Hepatocyte (in vitro differentiated cells): ENCODE results near the gene C5AR2. TPM values are rescaled to one million over a fixed set of nuclear protein-coding genes. Genes with fewer than 3 reads are reported as not detected.
A peak's percentile ranks its signal among the peaks of the same experiment; 100 is the strongest.

Experiments
- DNase-seq: peaks from one replicate; pipeline ENCODE4 v3.0.0-alpha.2; 2016; ENCODE audit warnings: low spot score
- H2AFZ ChIP-seq: fragments of 200-600 bp; sonication (generic); 2 replicates; pipeline ENCODE4 v1.6.0; 2016; ENCODE audit warnings: antibody characterized with exemption, mild to moderate bottlenecking
- H3K27ac ChIP-seq: fragments of 200-600 bp; sonication (generic); 2 replicates; pipeline ENCODE4 v1.5.1; 2016; ENCODE audit warnings: mild to moderate bottlenecking
- H3K27me3 ChIP-seq: fragments of 200-600 bp; sonication (generic); 2 replicates; pipeline ENCODE4 v1.6.1; 2016
- H3K36me3 ChIP-seq: fragments of 200-600 bp; sonication (generic); replicated peaks from 2 replicates; pipeline ENCODE4 v1.5.1; 2016; ENCODE audit warnings: low read depth; ENCODE audit not compliant: insufficient read depth
- H3K4me1 ChIP-seq: fragments of 200-600 bp; sonication (generic); 2 replicates; pipeline ENCODE4 v1.5.1; 2016; ENCODE audit warnings: mild to moderate bottlenecking, moderate library complexity; ENCODE audit not compliant: insufficient read depth
- H3K4me2 ChIP-seq: fragments of 200-600 bp; sonication (generic); 2 replicates; pipeline ENCODE4 v1.6.0; 2016
- H3K4me3 ChIP-seq: fragments of 200-600 bp; sonication (generic); 2 replicates; pipeline ENCODE4 v1.5.1; 2016; ENCODE audit warnings: mild to moderate bottlenecking
- H3K79me2 ChIP-seq: fragments of 200-600 bp; sonication (generic); 2 replicates; pipeline ENCODE4 v1.6.0; 2017; ENCODE audit warnings: mild to moderate bottlenecking
- H3K9me2 ChIP-seq: fragments of 200-600 bp; sonication (generic); replicated peaks from 2 replicates; pipeline ENCODE4 v1.6.0; 2017; ENCODE audit warnings: mild to moderate bottlenecking; ENCODE audit not compliant: insufficient read depth
- H3K9me3 ChIP-seq: fragments of 200-600 bp; sonication (generic); 2 replicates; pipeline ENCODE4 v1.5.1; 2016; ENCODE audit warnings: low read depth, mild to moderate bottlenecking
- H4K20me1 ChIP-seq: fragments of 200-600 bp; sonication (generic); 2 replicates; pipeline ENCODE4 v1.6.0; 2016; ENCODE audit warnings: mild to moderate bottlenecking; ENCODE audit not compliant: insufficient read depth, poor library complexity, severe bottlenecking
- CTCF ChIP-seq: fragments of 200-600 bp; sonication (generic); IDR thresholded peaks from 2 replicates; pipeline ENCODE4 v1.5.1; 2016; ENCODE audit warnings: antibody characterized with exemption, mild to moderate bottlenecking; ENCODE audit not compliant: poor library complexity
- EZH2 ChIP-seq: fragments of 200-600 bp; sonication (generic); IDR thresholded peaks from 2 replicates; pipeline ENCODE4 v1.6.1; 2016; ENCODE audit warnings: antibody characterized with exemption, mild to moderate bottlenecking, borderline replicate concordance
- EZH2phosphoT487 ChIP-seq: fragments of 200-600 bp; sonication (generic); IDR thresholded peaks from one replicate; pipeline ENCODE4 v1.6.1; 2018; ENCODE audit warnings: antibody characterized with exemption, mild to moderate bottlenecking, low read depth, moderate library complexity; ENCODE audit not compliant: unreplicated experiment, severe bottlenecking
- WGBS: methylation state at CpG from one replicate; pipeline ENCODE4 v1.1.6; 2016; ENCODE audit warnings: low lambda C conversion rate; ENCODE audit errors: missing lambda C conversion rate; 5-methylcytosine and 5-hydroxymethylcytosine counted together
- polyA plus RNA-seq: library from polyadenylated mRNA; unstranded; fragments of >200 nt; fragmentation: Nextera tagmentation; extraction: Ambion mirVana; gene quantifications from 2 replicates; pipeline ENCODE4 v1.2.1, GENCODE V29; 2016
- total RNA-seq: library from RNA; depleted of rRNA; stranded (reverse); fragments of >200 nt; gene quantifications from 2 replicates; pipeline ENCODE4 v1.2.3, GENCODE V29; 2014

The C5AR2 gene
- total and polyA plus RNA-seq, 2 experiments from 2014 or later: 0.53 TPM; not detected in 1

GRCh38 chr19:47313754-47314295, 18.1 kb upstream of the C5AR2 start:
- no peaks in the 10 kb centered on the region for H4K20me1 ChIP-seq
- DNase-seq: no peak
- no peaks in the 10 kb centered on the region for H3K9me2 ChIP-seq
- H3K27me3 ChIP-seq: no peaks in the 10 kb centered on the region
- no peak overlapping the region for H3K4me2 ChIP-seq
- no peaks in the 10 kb centered on the region for H3K9me3 ChIP-seq
- H3K4me1 ChIP-seq: no peaks in the 10 kb centered on the region
- no peak overlapping the region for H2AFZ ChIP-seq
- no peaks in the 10 kb centered on the region for H3K36me3 ChIP-seq
- H3K79me2 ChIP-seq: no peaks in the 10 kb centered on the region
- H3K27ac ChIP-seq: no peak overlapping the region
- 89% methylated on average over 10 of the region's 10 CpGs for WGBS
- H3K4me3 ChIP-seq: no peak overlapping the region
- TF ChIP-seq EZH2 (no peak), EZH2phosphoT487 (no peak), CTCF (no peak)

- no peak overlapping the region for H3K4me3 ChIP-seq
- no peaks in the 10 kb centered on the region for H4K20me1 ChIP-seq
- peak; percentile 90 for DNase-seq
- H3K36me3 ChIP-seq: no peaks in the 10 kb centered on the region
- H2AFZ ChIP-seq: no peak overlapping the region
- WGBS: 32% methylated on average over 12 of the region's 12 CpGs
- no peaks in the 10 kb centered on the region for H3K79me2 ChIP-seq
- H3K9me3 ChIP-seq: no peaks in the 10 kb centered on the region
- H3K9me2 ChIP-seq: no peaks in the 10 kb centered on the region
- no peak overlapping the region for H3K4me2 ChIP-seq
- peak overlapping the region; percentile 78 for H3K27ac ChIP-seq
- H3K27me3 ChIP-seq: no peaks in the 10 kb centered on the region
- TF ChIP-seq EZH2: no peak
- TF ChIP-seq CTCF: no peak
- no peak for TF ChIP-seq EZH2phosphoT487
- H3K4me1 ChIP-seq: no peaks in the 10 kb centered on the region
These were observed 16.7 kb upstream of the C5AR2 start for GRCh38 chr19:47315125-47315821.

GRCh38 chr19:47316513-47316912, 15.5 kb upstream of the C5AR2 start:
- WGBS: 95% methylated on average over 4 of the region's 4 CpGs
- Histone ChIP-seq H3K27ac (no peak overlapping the region), H3K4me2 (no peak overlapping the region)

More at GRCh38 chr19:47316513-47316912, 15.5 kb upstream of the C5AR2 start:
- H3K79me2 ChIP-seq: no peaks in the 10 kb centered on the region
- H3K4me1 ChIP-seq: no peaks in the 10 kb centered on the region
- no peaks in the 10 kb centered on the region for H3K9me2 ChIP-seq
- no peaks in the 10 kb centered on the region for H3K36me3 ChIP-seq
- H4K20me1 ChIP-seq: no peaks in the 10 kb centered on the region
- no peaks in the 10 kb centered on the region for H3K27me3 ChIP-seq
- no peak overlapping the region for H2AFZ ChIP-seq
- no peak for TF ChIP-seq CTCF
- no peak for TF ChIP-seq EZH2phosphoT487
- no peak for TF ChIP-seq EZH2
- no peak overlapping the region for H3K4me3 ChIP-seq
- H3K9me3 ChIP-seq: no peaks in the 10 kb centered on the region
- DNase-seq: no peak
